Cerebellar nuclear complex (tissue), 1 donor: ENCODE measurements around the gene RHOF.
A peak's percentile ranks its signal among the peaks of the same experiment; 100 is the strongest.

Source experiments
- DNase-seq, 2 experiments: peaks; one replicate each; lab custom pipeline; 2025; lab: John Stamatoyannopoulos, UW

Gene RHOF

DNA sequence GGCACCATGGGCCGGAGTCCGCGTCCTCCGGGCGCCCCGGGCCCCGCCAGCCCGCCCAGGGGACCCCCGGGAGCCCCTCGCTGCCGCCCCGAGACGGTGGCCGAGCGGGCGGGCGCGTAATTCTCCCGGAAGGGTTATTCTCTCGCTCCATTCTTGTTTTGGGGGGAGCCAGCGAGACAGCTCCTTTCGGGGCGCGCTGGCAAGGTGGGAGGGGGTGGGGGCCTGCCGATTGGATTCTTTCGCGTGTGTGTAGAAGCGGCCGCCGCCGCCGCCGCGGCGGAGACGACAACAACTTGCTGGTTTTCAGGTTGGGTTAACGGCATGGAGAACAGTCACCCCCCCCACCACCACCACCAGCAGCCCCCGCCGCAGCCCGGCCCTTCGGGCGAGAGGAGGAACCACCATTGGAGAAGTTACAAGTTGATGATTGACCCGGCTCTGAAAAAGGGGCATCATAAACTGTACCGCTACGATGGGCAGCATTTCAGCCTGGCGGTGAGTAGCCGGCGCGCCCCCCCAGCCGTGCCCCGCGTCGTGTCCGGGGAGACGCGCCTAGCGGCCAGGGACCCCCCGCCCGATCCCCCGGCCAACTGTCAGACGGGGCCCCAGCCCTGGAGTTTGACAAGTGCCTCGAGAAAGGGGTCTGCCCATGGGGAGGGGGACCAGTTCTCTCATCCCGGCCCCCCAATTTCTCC, 11.1 kb upstream of the RHOF start:
- no peak for DNase-seq

- DNase-seq = no peak
These were observed 10.5 kb upstream of the RHOF start, which contains the start of gene SETD1B for GRCh38 chr12:121803861-121804416. Gene SETD1B (plus strand): TSS chr12:121804009. CDS start chr12:121804738, 729 bp downstream.

- DNase-seq = peak; percentile 51 to 91
These were observed 9.6 kb upstream of the RHOF start for GRCh38 chr12:121802843-121803698.

DNA sequence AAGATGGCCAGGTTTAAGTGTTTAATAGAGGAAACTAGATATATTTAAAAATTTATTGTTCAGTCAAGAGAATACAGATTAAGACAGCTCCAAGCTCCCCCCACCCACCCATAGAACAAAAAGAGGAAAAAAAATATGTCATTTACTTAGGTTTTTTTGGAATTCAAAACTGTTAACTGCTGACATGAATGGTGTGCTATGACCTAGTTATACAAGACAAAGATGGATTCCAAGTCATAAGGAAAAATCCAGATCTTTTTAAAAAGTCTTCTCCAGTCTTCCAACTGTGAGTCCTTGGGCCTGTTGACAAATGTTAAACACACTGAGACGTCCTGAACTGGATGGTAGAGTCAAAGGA, 9.0 kb upstream of the RHOF start:
- no peak for DNase-seq

- DNase-seq = no peak
These were observed 8.4 kb upstream of the RHOF start for GRCh38 chr12:121801595-121802484.

- peak in 1 of 2 experiments; percentile 23 for DNase-seq
These were observed 7.5 kb upstream of the RHOF start for GRCh38 chr12:121800694-121801594.

DNA sequence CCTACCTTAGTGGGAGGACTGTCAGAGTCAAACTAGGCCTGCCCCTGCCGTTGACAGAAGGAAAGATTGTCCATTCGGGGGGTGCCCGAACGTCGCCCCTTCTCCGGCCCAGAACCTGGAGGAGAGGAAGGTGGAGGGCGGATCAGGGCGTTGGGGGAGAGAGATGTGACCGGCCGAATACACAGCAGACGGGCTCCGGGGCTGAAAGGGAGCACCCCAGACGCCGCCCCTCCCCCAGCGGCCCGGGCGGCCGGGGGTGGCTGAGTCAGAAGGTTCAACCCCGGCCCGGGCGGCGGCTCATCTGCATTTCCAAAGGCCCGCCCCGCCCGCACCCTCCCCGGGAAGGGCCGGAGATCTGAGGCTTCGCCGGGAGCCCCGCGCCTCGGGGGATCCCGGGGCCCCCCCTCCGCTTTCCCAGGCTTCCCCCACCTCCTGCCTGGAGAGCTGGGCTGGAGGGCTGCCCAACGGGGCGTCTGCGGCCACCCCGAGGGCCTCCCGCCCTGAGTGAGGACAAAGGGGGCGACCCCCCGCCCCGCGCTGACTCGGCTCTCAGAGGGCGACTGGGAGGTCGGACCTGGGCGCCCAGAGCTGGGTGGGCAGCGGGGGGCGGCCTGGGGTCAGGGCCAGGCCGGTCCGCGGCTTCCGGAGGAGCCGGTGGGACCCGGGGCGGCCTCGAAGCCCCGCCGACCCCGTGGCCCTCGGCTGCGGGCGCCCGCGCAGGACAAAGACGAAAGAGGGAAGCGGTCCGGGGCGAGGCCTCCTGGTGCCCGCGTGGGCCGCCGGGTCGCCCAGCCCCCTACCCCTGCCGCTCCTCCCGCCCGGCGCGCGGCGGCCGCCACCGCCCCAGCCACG, 6.6 kb upstream of the RHOF start:
- DNase-seq = no peak

- no peak for DNase-seq
These were observed 5.8 kb upstream of the RHOF start for GRCh38 chr12:121799156-121799841.

DNA sequence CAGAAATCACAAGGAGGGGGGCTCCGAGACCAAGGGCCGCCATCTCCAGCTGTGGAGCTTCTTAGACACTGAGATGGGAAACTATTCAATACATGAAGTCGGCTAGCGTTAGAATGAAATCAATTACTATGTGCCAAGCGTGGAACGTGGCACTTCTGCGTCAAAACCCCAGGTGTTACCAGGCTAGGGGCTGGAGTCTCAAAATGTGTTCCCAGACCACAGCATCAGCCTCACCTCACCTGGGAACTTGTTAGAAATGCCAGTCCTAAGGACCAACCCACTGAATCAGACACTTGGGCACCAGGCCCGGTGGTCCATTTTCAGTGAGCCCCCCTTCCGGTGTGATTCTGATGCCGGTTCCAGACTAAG, 5.3 kb upstream of the RHOF start:
- DNase-seq = no peak

- DNase-seq = no peak
These were observed 4.7 kb upstream of the RHOF start for GRCh38 chr12:121797937-121798786.

GRCh38 chr12:121796855-121797751, 3.6 kb upstream of the RHOF start:
- DNase-seq = no peak

- peak in 1 of 2 experiments; percentile 78 for DNase-seq
These were observed 1.8 kb upstream of the RHOF start for GRCh38 chr12:121795034-121795968.

DNA sequence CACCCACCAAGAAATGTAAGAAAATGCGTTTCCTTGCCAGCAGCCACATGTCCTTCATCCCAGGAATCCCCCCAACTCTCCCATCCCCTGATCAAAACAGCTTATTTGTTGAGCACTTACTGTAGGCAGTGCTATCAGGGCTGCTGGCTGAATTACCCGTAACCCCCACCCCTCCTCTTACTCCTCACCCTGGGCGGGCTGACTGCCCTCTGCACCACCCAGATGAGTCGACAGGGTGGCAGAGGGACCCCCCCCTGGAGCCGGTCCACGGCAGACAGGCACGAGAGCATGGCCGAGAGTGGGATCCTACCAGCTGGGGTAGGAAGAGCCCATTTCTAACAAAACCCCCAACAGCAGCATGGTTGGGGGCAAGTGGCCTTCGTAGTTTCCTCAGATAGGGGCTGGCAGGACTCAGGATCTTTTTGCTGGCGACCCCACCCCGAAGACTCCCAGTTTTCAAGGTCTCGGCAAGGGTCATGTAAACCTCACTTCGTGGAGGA, 1.1 kb upstream of the RHOF start:
- no peak for DNase-seq

- peak; percentile 23 to 74 for DNase-seq
These were observed 498 bp upstream of the RHOF start for GRCh38 chr12:121793838-121794533.
